Skeletal muscle satellite cell (primary cell): ENCODE results near the gene PLSCR5.

Experiments
- H3K27me3 ChIP-seq: 2 replicates; pipeline ENCODE4 v1.7.0; 2013; ENCODE audit warnings: low read length; ENCODE audit not compliant: control insufficient read depth, insufficient read depth
- H3K36me3 ChIP-seq: 2 replicates; pipeline ENCODE4 v1.7.0; 2013; ENCODE audit warnings: mild to moderate bottlenecking, control low read depth, low read length; ENCODE audit not compliant: insufficient read depth
- H3K4me1 ChIP-seq: 2 replicates; pipeline ENCODE4 v1.7.0; 2013; ENCODE audit warnings: low read length; ENCODE audit not compliant: control insufficient read depth, insufficient read depth
- H3K4me2 ChIP-seq: 2 replicates; pipeline ENCODE4 v1.7.0; 2013; ENCODE audit warnings: mild to moderate bottlenecking, low read length
- H3K4me3 ChIP-seq: 2 replicates; pipeline ENCODE4 v1.7.0; 2013; ENCODE audit warnings: low read length
- H3K9ac ChIP-seq: 2 replicates; pipeline ENCODE4 v1.7.0; 2013; ENCODE audit warnings: mild to moderate bottlenecking, low read depth, low read length, moderate library complexity
- H3K9me3 ChIP-seq: replicated peaks from 2 replicates; pipeline ENCODE4 v1.7.0; 2013; ENCODE audit warnings: mild to moderate bottlenecking, control low read depth, low read length

PLSCR5 gene

DNA sequence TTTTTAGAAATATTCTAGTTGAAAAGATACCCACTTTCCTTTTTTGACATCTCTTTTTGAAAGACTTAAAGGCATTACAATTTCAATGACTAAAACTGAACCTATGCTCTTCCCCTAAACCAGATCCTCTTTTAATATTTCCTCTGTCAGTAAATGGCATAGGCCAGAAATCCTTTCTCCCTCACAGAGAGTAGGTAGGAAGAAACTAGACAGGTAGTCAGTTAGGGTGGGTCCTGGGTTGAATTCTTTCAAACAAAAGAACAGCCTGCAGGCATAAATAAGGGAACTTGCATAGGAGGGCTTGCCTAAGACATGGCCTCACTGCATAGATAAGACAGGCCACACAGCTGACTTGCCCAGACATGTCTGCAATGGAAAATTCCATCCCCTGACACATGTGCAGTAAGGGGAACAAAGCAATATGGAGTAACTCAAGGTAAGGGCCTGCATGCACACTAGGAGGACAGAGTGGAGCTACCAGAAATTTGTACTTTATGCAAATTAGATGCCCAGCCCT, 23.1 kb downstream of the PLSCR5 start:
- H3K4me3 ChIP-seq: no peak overlapping the region
- no peaks in the 10 kb centered on the region for H3K36me3 ChIP-seq
- no peak overlapping the region for H3K9ac ChIP-seq
- no peaks in the 10 kb centered on the region for H3K4me1 ChIP-seq
- H3K9me3 ChIP-seq: peaks cover 6% of the 10 kb centered on the region
- H3K4me2 ChIP-seq: no peak overlapping the region
- H3K27me3 ChIP-seq: no peaks in the 10 kb centered on the region

- Histone ChIP-seq H3K9ac (no peak overlapping the region), H3K4me3 (no peak overlapping the region), H3K9me3 (peaks cover 6% of the 10 kb centered on the region), H3K4me1 (no peaks in the 10 kb centered on the region), H3K27me3 (no peaks in the 10 kb centered on the region), H3K36me3 (no peaks in the 10 kb centered on the region), H3K4me2 (no peak overlapping the region)
Measured at GRCh38 chr3:146581080-146581601, 24.0 kb downstream of the PLSCR5 start.

GRCh38 chr3:146577662-146578061, 27.5 kb downstream of the PLSCR5 start:
- H3K4me3 ChIP-seq: no peak overlapping the region

DNA sequence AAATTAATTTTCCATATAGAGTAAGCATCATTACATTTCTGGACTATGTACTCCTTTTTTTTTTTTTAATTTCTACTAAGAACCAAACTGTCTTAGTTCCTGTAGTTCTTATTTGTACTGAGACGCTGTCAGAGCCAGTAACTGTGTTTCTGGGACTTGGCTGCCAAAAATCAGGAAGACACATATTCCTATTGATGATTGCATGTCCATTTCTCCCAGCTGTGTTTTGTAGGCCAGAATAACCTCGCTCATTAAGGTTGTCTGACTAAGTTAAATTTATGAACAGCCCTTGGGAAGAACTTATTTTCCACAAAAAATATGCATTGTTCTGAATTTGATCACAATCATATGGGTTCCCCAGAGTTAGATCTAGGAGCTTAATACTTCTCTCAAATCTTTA, 29.5 kb downstream of the PLSCR5 start:
- no peaks in the 10 kb centered on the region for H3K9me3 ChIP-seq
- H3K9ac ChIP-seq: no peak overlapping the region
- no peaks in the 10 kb centered on the region for H3K4me1 ChIP-seq
- no peak overlapping the region for H3K4me3 ChIP-seq
- H3K27me3 ChIP-seq: no peaks in the 10 kb centered on the region
- H3K4me2 ChIP-seq: no peak overlapping the region
- H3K36me3 ChIP-seq: no peaks in the 10 kb centered on the region

More at GRCh38 chr3:146577662-146578061, 27.5 kb downstream of the PLSCR5 start:
- no peaks in the 10 kb centered on the region for H3K36me3 ChIP-seq
- no peak overlapping the region for H3K4me2 ChIP-seq
- H3K9ac ChIP-seq: no peak overlapping the region
- no peaks in the 10 kb centered on the region for H3K27me3 ChIP-seq
- peaks cover under 1% of the 10 kb centered on the region for H3K9me3 ChIP-seq
- H3K4me1 ChIP-seq: no peaks in the 10 kb centered on the region

- no peaks in the 10 kb centered on the region for H3K27me3 ChIP-seq
- H3K9me3 ChIP-seq: no peaks in the 10 kb centered on the region
- H3K36me3 ChIP-seq: no peaks in the 10 kb centered on the region
- H3K4me3 ChIP-seq: no peak overlapping the region
- H3K4me2 ChIP-seq: no peak overlapping the region
- H3K4me1 ChIP-seq: peaks cover 12% of the 10 kb centered on the region
- H3K9ac ChIP-seq: no peak overlapping the region
Measured at GRCh38 chr3:146574173-146574572, 31.0 kb downstream of the PLSCR5 start.

GRCh38 chr3:146569314-146569713, 35.8 kb downstream of the PLSCR5 start:
- H3K4me1 ChIP-seq: peaks cover 15% of the 10 kb centered on the region
- peak overlapping the region; percentile 65 for H3K4me2 ChIP-seq
- no peak overlapping the region for H3K9ac ChIP-seq
- no peak overlapping the region for H3K4me3 ChIP-seq
- H3K36me3 ChIP-seq: no peaks in the 10 kb centered on the region
- no peaks in the 10 kb centered on the region for H3K27me3 ChIP-seq
- H3K9me3 ChIP-seq: no peaks in the 10 kb centered on the region

DNA sequence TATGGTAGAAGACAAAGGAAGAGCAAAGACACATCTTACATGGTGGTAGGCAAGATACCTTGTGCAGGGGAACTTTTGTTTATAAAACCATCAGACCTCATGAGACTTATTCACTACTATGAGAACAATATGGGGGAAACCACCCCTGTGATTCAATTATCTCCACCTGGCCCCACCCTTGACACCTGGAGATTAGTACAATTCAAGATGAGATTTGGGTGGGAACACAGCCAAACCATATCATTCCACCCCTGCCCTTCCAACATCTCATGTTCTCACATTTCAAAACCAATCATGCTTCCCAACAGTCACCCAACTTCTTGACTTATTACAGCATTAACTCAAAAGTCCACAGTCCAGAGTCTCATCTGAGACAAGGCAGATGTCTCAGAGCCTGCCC, 39.0 kb downstream of the PLSCR5 start:
- Histone ChIP-seq H3K4me2 (no peak overlapping the region), H3K4me1 (peaks cover 15% of the 10 kb centered on the region), H3K4me3 (no peak overlapping the region), H3K36me3 (no peaks in the 10 kb centered on the region), H3K9me3 (no peaks in the 10 kb centered on the region), H3K27me3 (no peaks in the 10 kb centered on the region), H3K9ac (no peak overlapping the region)

GRCh38 chr3:146561879-146562278, 43.3 kb downstream of the PLSCR5 start:
- Histone ChIP-seq H3K9ac (no peak overlapping the region), H3K36me3 (no peaks in the 10 kb centered on the region), H3K4me2 (no peak overlapping the region), H3K4me1 (no peaks in the 10 kb centered on the region), H3K9me3 (no peaks in the 10 kb centered on the region), H3K27me3 (no peaks in the 10 kb centered on the region), H3K4me3 (no peak overlapping the region)

- no peaks in the 10 kb centered on the region for H3K9me3 ChIP-seq
Measured at GRCh38 chr3:146561463-146561862, 43.7 kb downstream of the PLSCR5 start.

DNA sequence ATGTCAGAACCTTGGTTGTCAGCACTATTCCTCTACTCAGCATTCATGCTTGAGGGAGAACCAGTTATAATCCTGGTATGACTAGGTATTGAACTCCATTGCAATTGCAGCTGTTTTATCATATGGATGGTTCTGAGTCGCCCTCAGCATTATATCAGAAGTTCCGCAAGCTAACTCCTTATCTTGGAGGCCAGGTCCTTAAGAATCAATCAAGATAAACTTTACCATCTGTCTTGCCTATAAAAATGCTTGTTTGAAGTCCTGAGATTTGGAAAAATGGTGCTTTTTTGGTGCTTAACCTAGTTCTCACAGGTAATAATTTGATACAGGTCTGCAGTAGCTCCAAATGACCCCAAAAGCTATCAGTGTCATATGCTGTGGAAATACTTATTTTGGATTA, 44.5 kb downstream of the PLSCR5 start:
- H3K27me3 ChIP-seq: no peaks in the 10 kb centered on the region
- H3K4me2 ChIP-seq: no peak overlapping the region
- no peaks in the 10 kb centered on the region for H3K36me3 ChIP-seq
- no peak overlapping the region for H3K4me3 ChIP-seq
- H3K9me3 ChIP-seq: no peaks in the 10 kb centered on the region
- H3K9ac ChIP-seq: no peak overlapping the region
- no peaks in the 10 kb centered on the region for H3K4me1 ChIP-seq

More at GRCh38 chr3:146561463-146561862, 43.7 kb downstream of the PLSCR5 start:
- H3K4me2 ChIP-seq: no peak overlapping the region
- no peak overlapping the region for H3K9ac ChIP-seq
- no peak overlapping the region for H3K4me3 ChIP-seq
- no peaks in the 10 kb centered on the region for H3K36me3 ChIP-seq
- no peaks in the 10 kb centered on the region for H3K4me1 ChIP-seq
- H3K27me3 ChIP-seq: no peaks in the 10 kb centered on the region

DNA sequence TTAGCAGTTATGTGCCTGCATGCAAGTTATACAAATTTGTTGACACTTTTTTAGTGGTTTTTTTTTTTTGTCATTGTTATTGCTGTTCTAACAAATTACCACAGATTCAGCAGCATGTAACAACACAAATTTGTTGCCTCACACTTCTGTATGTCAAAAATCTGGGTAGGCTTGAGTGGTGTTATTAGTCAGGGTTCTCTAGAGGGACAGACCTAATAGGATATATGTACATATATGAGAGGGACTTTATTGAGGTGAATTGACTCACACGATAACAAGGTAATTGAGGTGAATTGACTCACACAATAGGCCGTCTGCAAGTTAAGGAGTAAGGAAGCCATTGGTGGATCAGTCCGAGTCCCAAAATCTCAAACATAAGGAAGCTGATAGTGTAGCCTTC, 45.8 kb downstream of the PLSCR5 start:
- H3K4me2 ChIP-seq: no peak overlapping the region
- H3K4me3 ChIP-seq: no peak overlapping the region
- H3K4me1 ChIP-seq: no peaks in the 10 kb centered on the region
- no peaks in the 10 kb centered on the region for H3K27me3 ChIP-seq
- H3K36me3 ChIP-seq: no peaks in the 10 kb centered on the region
- no peaks in the 10 kb centered on the region for H3K9me3 ChIP-seq
- H3K9ac ChIP-seq: no peak overlapping the region

GRCh38 chr3:146558781-146559180, 46.4 kb downstream of the PLSCR5 start:
- H3K4me3 ChIP-seq: no peak overlapping the region
- no peak overlapping the region for H3K4me2 ChIP-seq
- H3K36me3 ChIP-seq: no peaks in the 10 kb centered on the region
- H3K4me1 ChIP-seq: no peaks in the 10 kb centered on the region
- no peak overlapping the region for H3K9ac ChIP-seq
- no peaks in the 10 kb centered on the region for H3K9me3 ChIP-seq
- no peaks in the 10 kb centered on the region for H3K27me3 ChIP-seq
